MM.1S (cell line): ENCODE measurements around the gene CCDC77.

Experiments
- EZH2 ChIP-seq: fragments of 300-600 bp; sonication (generic); optimal IDR thresholded peaks from 2 replicates; pipeline ENCODE3; 2017; ENCODE audit warnings: low read depth, mild to moderate bottlenecking, antibody characterized with exemption, low read length, mixed read lengths
- TF ChIP-seq, protein P1 (sequence below): fragments of 300-600 bp; sonication (generic); IDR thresholded peaks from 2 replicates; pipeline ENCODE4 v1.5.1; 2016; ENCODE audit warnings: antibody characterized with exemption, low read length, mixed read lengths

DNA sequence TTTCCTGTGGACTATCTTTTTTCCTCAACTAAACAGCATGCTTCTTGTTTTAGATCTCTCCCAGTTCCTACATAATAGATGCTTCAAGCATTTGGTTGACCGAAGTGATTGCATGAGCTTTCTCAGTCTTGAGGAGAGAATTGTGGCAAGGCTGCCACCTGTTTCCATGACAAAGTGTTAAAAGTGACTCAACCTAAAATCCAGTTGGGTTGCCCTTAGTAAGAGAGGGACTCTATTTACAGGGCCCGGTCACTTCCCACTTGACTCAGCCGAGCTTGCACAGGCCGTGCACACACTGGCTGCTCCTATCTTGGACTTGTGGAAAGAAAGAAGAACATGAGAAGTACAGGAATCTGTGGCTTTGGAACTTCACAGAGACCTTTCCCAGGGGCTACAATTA is 56.2 kb downstream of the CCDC77 start:
- TF ChIP-seq EZH2: no peak
- TF ChIP-seq, protein P1, sequence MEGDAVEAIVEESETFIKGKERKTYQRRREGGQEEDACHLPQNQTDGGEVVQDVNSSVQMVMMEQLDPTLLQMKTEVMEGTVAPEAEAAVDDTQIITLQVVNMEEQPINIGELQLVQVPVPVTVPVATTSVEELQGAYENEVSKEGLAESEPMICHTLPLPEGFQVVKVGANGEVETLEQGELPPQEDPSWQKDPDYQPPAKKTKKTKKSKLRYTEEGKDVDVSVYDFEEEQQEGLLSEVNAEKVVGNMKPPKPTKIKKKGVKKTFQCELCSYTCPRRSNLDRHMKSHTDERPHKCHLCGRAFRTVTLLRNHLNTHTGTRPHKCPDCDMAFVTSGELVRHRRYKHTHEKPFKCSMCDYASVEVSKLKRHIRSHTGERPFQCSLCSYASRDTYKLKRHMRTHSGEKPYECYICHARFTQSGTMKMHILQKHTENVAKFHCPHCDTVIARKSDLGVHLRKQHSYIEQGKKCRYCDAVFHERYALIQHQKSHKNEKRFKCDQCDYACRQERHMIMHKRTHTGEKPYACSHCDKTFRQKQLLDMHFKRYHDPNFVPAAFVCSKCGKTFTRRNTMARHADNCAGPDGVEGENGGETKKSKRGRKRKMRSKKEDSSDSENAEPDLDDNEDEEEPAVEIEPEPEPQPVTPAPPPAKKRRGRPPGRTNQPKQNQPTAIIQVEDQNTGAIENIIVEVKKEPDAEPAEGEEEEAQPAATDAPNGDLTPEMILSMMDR: no peak
